ENCODE data around the gene MAML3. TPM values are rescaled to one million over a fixed set of nuclear protein-coding genes. Genes with fewer than 3 reads are reported as not detected.

The MAML3 gene
- total RNA-seq, 1 experiment from 2014 or later = 12.1 TPM

DNA sequence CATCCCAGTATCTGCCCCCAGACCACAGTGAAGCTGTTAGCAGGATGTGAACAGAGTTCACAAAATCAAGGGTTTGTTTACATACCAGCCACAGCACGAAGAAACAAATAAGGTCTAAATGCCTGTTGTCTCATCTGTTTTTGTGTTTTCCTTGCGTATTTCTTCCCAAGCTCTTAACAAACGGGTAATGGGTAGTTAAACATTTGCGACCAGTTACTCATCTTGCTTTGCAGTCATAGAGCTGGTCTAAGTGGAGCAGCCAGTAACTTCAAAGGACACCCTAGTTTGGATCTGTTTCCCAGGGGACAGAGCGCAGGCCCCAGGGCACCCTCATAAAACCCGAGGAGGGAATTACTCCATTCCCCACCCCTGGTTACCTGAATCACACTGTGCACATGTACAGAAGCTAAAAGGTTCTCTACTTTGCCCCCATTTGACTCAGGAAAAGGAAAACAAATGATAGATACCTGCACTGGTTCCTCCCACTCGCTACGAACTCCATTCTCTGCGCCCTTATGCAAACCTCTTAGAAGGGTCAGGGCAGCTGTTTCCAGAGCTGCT, 68.8 kb downstream of the MAML3 start:
- POLR2A ChIA-PET = interaction anchor here (0.6 to 1.0 kb wide), 2 partner anchors 64 to 67 kb away, joined by 5 read pairs; no protein-coding TSS in a partner anchor
- TF ChIP-seq, protein P1, sequence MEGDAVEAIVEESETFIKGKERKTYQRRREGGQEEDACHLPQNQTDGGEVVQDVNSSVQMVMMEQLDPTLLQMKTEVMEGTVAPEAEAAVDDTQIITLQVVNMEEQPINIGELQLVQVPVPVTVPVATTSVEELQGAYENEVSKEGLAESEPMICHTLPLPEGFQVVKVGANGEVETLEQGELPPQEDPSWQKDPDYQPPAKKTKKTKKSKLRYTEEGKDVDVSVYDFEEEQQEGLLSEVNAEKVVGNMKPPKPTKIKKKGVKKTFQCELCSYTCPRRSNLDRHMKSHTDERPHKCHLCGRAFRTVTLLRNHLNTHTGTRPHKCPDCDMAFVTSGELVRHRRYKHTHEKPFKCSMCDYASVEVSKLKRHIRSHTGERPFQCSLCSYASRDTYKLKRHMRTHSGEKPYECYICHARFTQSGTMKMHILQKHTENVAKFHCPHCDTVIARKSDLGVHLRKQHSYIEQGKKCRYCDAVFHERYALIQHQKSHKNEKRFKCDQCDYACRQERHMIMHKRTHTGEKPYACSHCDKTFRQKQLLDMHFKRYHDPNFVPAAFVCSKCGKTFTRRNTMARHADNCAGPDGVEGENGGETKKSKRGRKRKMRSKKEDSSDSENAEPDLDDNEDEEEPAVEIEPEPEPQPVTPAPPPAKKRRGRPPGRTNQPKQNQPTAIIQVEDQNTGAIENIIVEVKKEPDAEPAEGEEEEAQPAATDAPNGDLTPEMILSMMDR (IDR thresholded peaks at IDR 0.05; ENCODE audit: insufficient read depth in 1 of 2, low read depth in 1 of 2, low read length in 1 of 2, severe bottlenecking in 1 of 2, unreplicated experiment in 1 of 2) = no peak
- Histone ChIP-seq H3K9me3 (no peaks in the 10 kb centered on the region), H3K4me1 (peaks cover 61% of the 10 kb centered on the region), H3K4me3 (ENCODE audit: low read depth, low read length) (no peak overlapping the region), H3K36me3 (ENCODE audit: control insufficient read depth, insufficient read depth, low read length) (no peaks in the 10 kb centered on the region), H3K27me3 (replicated peaks; ENCODE audit: control insufficient read depth, insufficient read depth, low read length) (no peaks in the 10 kb centered on the region)
- peak; percentile 70 to 75 for DNase-seq
- Mint-ChIP-seq H3K36me3 (ENCODE audit: insufficient read depth, unreplicated experiment) (peaks cover 6% of the 10 kb centered on the region), H3K4me3 (ENCODE audit: unreplicated experiment) (peak overlapping the region; percentile 56), H3K9me3 (ENCODE audit: unreplicated experiment) (no peaks in the 10 kb centered on the region), H3K4me1 (ENCODE audit: low read depth, unreplicated experiment) (peaks cover 69% of the 10 kb centered on the region), H3K27me3 (ENCODE audit: insufficient read depth, unreplicated experiment) (no peaks in the 10 kb centered on the region), H3K27ac (ENCODE audit: unreplicated experiment) (peak overlapping the region; percentile 82)
- CTCF ChIA-PET = interaction anchor here (0.9 to 1.5 kb wide), 2 partner anchors 36 to 47 kb away, joined by 3 read pairs; no protein-coding TSS in a partner anchor
- BruUV-seq (replicated peaks) = no TSS peak
- intact Hi-C loops (cut with micrococcal nuclease; ENCODE audit: unreplicated experiment) = loop anchor here (1.0 to 5.0 kb wide), 7 partner anchors 14 to 66 kb away; no protein-coding TSS in a partner anchor

DNA sequence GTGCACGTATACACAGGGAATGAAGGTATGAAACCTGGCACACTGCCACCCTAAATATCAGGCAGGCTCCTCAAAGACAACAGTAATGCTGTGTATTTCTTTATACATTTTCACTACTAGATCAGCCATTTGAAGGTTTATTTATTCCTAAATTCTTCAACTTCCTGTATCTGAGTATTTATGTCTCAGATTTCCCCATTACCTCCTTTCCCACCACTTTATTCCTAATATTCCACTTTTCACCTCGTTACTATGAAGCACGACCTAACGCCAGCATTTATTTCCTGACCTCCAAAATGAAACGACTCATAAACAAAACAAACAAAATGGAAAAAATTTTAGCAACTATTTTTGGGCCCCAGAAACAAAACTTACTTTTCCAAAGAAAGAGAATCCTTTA, 69.6 kb downstream of the MAML3 start:
- Histone ChIP-seq H3K9me3 (no peaks in the 10 kb centered on the region), H3K4me1 (peaks cover 53% of the 10 kb centered on the region), H3K4me3 (ENCODE audit: low read depth, low read length) (no peak overlapping the region), H3K27me3 (replicated peaks; ENCODE audit: control insufficient read depth, insufficient read depth, low read length) (no peaks in the 10 kb centered on the region), H3K36me3 (ENCODE audit: control insufficient read depth, insufficient read depth, low read length) (no peaks in the 10 kb centered on the region)
- Mint-ChIP-seq H3K27ac (ENCODE audit: unreplicated experiment) (peak overlapping the region; percentile 82), H3K9me3 (ENCODE audit: unreplicated experiment) (no peaks in the 10 kb centered on the region), H3K27me3 (ENCODE audit: insufficient read depth, unreplicated experiment) (no peaks in the 10 kb centered on the region), H3K36me3 (ENCODE audit: insufficient read depth, unreplicated experiment) (peaks cover 6% of the 10 kb centered on the region), H3K4me1 (ENCODE audit: low read depth, unreplicated experiment) (peaks cover 65% of the 10 kb centered on the region), H3K4me3 (ENCODE audit: unreplicated experiment) (no peak overlapping the region)
- ChIA-PET CTCF (interaction anchor here (0.9 to 1.5 kb wide), 2 partner anchors 35 to 47 kb away, joined by 3 read pairs; no protein-coding TSS in a partner anchor), POLR2A (no interaction called here)
- intact Hi-C loops (cut with micrococcal nuclease; ENCODE audit: unreplicated experiment) = loop anchor here (2.0 kb wide), 2 partner anchors 14 to 66 kb away; no protein-coding TSS in a partner anchor
- BruUV-seq (replicated peaks) = no TSS peak
- TF ChIP-seq, protein P1 (IDR thresholded peaks at IDR 0.05; ENCODE audit: insufficient read depth in 1 of 2, low read depth in 1 of 2, low read length in 1 of 2, severe bottlenecking in 1 of 2, unreplicated experiment in 1 of 2) = no peak
- DNase-seq = no peak

DNA sequence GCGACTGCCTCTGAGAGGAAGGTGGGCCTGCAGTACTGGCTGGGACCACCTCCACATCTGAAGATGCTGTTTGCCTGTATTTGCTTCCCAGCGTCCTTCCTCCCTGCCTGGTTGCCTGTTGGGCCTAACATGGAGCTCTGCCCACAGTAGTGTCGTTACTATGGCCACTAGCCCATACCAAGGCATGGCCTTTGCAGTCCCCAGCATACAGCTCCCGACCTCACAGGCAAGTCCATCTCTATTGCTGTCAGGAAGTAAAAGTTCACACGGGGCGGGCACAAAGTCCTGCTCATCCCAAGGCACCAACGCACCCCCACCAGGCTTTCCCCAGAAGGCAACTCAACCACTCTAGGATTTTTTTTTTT, 71.6 kb downstream of the MAML3 start:
- no peak overlapping the region for H3K4me3 ChIP-seq (ENCODE audit: low read depth, low read length)
- peak overlapping the region; percentile 50 for H3K27ac Mint-ChIP-seq (ENCODE audit: unreplicated experiment)
- peaks cover 47% of the 10 kb centered on the region for H3K4me1 Mint-ChIP-seq (ENCODE audit: low read depth, unreplicated experiment)
- H3K27me3 ChIP-seq (replicated peaks; ENCODE audit: control insufficient read depth, insufficient read depth, low read length) = no peaks in the 10 kb centered on the region
- H3K9me3 ChIP-seq = no peaks in the 10 kb centered on the region
- H3K36me3 ChIP-seq (ENCODE audit: control insufficient read depth, insufficient read depth, low read length) = no peaks in the 10 kb centered on the region
- peaks cover 6% of the 10 kb centered on the region for H3K36me3 Mint-ChIP-seq (ENCODE audit: insufficient read depth, unreplicated experiment)
- CTCF ChIA-PET = no interaction called here
- POLR2A ChIA-PET = no interaction called here
- H3K9me3 Mint-ChIP-seq (ENCODE audit: unreplicated experiment) = no peaks in the 10 kb centered on the region
- peaks cover 35% of the 10 kb centered on the region for H3K4me1 ChIP-seq
- no TSS peak for BruUV-seq (replicated peaks)
- intact Hi-C loops (cut with micrococcal nuclease; ENCODE audit: unreplicated experiment) = no loop called here
- no peak overlapping the region for H3K4me3 Mint-ChIP-seq (ENCODE audit: unreplicated experiment)
- DNase-seq = no peak
- TF ChIP-seq, protein P1 (IDR thresholded peaks at IDR 0.05; ENCODE audit: insufficient read depth in 1 of 2, low read depth in 1 of 2, low read length in 1 of 2, severe bottlenecking in 1 of 2, unreplicated experiment in 1 of 2) = no peak
- no peaks in the 10 kb centered on the region for H3K27me3 Mint-ChIP-seq (ENCODE audit: insufficient read depth, unreplicated experiment)

All from Caco-2 (cell line).